ENCODE measurements around the gene ZNF638.
"Not testable (repeated sequence)": the region's sequence is repeated elsewhere in the genome, so short reads cannot be mapped to it uniquely, and the experiment has no call there.

ZNF638 gene

DNA sequence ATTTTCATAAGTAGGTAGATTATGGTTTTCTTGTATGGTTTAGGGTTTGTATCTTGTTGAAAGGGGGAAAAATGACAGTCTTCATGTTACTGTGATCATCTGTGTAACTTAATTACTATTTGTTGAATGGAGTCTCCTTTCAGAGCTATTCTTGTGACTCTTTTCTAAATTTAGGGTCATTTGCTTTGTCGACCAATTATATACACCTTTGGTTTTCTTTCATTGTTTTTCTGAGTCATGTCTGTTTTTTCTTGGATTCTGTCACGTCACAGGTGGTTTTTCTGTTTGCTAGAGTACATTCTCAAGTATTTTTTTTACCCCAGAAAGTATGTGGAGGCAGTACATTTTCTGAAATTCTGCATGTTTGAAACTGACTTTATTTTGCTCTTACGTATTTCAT lies 78.0 kb downstream of the ZNF638 start:
- DNase-seq, result no peak

DNA sequence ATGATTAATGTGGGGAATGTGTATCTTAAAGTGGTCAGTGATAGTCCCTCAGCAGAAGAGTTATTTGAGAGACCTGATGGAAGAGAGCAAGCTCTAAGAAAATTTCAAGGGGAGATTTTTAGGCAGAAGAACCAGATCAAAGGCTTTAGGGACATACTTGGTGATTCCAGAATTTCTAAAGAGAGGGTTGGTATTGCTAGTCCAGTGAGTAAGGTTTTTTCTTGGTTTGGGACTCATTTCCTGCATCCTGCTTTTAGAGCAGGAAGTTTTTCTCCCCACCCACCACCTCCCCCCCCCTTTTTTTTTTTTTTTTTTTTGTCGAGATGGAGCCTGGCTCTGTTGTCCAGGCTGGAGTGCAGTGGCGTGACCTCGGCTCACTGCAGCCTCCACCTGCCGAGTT lies 79.1 kb downstream of the ZNF638 start:
- no peak for DNase-seq

DNA sequence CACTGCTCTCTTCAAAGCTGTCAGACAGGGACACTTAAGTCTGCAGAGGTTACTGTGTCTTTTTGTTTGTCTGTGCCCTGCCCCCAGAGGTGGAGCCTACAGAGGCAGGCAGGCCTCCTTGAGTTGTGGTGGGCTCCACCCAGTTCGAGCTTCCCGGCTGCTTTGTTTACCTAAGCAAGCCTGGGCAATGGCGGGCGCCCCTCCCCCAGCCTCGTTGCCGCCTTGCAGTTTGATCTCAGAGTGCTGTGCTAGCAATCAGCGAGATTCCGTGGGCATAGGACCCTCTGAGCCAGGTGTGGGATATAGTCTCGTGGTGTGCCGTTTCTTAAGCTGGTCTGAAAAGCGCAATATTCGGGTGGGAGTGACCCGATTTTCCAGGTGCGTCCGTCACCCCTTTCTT lies 85.3 kb downstream of the ZNF638 start:
- DNase-seq, result not testable (repeated sequence)

DNA sequence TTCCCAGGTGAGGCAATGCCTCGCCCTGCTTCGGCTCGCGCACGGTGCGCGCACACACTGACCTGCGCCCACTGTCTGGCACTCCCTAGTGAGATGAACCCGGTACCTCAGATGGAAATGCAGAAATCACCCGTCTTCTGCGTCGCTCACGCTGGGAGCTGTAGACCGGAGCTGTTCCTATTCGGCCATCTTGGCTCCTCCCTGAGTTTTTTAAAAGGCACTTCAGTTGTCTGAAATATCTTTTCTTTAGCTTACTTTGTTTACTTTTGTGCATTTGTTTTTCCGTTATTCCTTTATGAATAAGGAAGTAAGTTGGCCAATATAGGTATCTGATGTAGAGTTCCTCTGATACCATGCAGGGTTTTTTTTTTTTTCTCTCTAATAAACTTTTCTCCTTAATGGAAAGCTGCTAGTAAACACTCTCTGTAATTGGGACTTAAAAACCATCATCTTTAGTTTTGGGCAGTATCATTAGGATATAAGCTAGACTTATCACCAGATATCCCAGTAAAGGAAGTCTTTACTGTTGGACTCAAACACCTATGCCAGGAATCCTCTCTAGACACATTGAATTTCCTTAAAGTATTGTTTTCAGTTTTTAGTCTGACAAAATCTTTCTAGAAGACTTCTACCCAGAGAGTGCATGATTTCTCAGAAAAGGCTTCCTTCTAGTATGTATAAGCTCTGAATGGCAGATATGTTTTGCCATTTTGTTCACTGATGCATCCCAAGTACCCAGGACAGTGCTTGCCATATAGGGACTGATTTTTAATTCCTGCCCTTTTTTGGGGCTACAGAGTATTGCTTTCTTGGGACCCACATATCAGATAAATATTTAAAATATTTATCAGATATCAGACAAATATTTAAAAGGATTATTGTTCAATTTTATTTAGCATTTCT lies 86.0 kb downstream of the ZNF638 start:
- no peak for DNase-seq

DNA sequence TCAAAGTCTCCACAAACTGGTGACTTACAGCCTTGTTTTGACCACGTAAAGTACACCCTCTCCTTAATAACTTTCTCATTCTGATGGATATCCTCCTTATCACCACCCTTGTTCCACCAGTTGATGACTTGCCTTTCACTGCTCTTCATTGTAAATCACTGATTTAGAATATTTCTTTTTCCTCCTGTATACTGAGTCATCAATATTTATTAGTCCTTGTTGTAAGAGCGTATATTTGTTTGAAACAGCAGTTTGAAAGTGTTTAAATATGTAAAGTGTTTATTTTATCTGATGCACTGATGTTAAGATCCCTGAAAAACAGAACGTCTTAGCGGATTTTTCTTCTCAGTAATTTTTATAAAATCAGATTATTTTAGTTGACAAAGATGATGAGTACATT lies 87.6 kb downstream of the ZNF638 start:
- no peak for DNase-seq

DNA sequence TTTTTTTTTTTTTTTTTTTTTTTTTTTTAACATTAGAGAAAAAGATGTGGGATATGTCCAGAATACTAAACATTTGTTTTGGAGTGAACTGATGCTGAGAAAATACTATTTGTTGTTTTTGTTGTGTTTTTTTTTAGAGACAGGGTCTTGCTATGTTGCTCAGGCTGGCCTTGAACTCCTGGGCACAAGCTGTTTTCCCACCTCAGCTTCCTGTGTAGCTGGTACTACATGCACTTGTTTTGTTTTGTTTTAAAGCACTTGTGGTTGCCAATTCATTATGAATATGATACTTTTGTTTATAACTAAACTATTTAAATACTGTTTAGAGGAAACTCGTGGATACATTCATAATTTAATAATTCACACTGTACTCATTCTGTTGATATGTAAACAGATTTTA lies 88.4 kb downstream of the ZNF638 start:
- no peak for DNase-seq

DNA sequence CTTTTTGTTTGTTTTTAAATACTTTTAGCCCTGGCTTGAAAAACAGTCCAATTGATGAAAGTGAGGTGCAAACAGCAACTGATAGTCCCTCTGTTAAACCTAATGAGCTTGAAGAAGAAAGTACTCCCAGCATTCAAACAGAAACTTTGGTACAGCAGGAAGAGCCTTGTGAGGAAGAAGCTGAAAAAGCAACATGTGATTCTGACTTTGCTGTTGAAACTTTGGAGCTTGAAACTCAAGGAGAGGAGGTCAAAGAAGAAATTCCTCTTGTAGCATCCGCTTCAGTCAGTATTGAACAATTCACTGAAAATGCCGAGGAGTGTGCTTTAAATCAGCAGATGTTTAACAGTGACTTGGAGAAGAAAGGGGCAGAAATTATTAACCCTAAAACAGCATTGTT lies 91.2 kb downstream of the ZNF638 start:
- DNase-seq, result no peak

DNA sequence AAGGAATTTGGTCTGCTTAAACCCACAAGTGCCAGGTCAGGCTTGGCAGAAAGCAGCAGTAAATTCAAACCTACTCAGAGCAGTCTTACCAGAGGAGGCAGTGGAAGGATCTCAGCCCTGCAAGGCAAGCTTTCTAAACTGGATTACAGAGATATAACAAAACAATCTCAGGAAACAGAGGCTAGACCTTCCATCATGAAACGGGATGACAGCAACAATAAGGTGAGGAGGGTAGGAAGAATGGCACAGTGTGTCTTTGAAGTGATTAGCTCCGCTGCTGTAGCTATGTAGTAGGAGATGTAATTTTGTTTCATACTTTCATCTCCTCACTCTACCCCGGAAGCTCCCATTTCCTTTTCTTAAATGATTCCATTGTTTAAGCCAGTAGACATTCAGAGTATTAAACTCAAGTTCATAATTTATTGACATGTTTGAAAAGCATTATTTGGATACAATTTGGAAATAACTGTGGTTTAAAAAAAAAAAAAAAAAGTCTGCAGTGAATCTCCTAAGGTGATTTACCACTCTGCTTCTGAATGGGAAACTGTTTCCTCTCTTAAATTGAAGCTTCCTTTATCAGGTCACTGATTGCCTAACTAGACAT lies 92.3 kb downstream of the ZNF638 start:
- no peak for DNase-seq

DNA sequence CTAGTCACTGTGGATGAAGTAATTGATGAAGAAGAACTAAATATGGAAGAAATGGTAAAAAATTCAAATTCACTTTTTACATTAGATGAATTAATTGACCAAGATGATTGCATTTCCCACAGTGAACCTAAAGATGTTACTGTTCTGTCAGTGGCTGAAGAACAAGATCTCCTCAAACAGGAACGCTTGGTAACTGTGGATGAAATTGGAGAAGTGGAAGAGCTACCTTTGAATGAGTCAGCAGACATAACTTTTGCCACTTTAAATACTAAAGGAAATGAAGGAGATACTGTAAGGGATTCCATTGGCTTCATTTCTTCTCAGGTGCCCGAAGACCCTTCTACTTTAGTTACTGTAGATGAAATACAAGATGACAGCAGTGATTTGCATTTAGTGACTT lies 95.1 kb downstream of the ZNF638 start:
- DNase-seq, result no peak

DNA sequence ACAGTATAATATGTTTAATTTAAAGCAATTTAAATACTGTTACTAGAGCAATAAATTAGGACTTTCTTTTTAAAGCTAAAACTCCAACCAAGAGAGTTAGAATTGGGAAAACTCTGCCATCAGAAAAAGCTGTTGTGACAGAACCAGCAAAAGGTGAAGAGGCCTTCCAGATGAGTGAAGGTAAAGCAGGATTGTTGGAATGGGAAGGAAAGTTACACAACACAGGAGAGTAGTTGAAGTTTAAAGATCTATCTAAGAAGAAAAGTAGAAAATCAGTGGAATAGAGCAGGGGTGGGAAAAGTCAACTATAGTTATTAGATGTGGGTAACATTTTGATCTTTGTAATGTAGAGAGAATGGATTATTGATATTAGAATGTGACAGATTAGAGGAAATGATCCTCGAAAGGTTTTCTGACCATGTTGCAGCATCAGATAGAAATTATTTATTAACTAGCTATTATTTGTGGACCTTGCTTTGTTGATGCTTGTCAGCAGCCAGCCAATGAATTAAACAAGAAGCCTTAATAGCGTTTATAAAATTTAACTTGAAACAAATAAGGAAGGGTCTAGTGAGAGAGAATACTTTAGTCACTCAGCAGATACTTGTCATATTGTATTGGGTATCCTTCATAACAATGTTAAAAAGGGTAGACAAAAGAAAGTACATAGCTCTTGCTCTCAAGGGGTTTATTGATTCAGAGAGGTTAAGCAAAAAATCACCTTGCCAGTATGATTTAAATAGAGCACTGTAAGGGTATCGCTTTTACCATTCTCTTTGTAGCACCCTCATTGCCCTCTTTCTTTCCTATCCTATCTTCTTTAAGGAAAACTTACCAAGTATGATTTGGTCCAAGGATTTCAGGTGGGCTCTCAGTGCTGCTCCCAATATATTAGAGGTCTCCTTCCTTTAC lies 97.1 kb downstream of the ZNF638 start:
- DNase-seq, result no peak

DNA sequence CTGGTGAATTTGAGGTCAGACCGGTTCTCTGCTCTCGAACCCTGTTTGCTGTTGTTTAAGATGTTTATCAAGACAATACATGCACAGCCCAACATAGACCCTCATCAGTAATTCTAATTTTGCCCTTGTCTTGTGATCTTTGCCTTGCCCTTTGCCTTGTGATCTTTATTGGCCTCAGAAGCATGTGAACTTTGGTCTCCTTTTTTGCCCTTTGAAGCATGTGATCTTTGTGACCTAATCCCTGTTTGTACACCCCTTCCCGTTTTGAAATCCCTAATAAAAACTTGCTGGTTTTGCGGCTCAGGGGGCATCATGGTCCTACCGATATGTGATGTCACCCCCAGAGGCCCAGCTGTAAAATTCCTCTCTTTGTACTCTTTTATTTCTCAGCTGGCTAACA lies 113.6 kb downstream of the ZNF638 start:
- not testable (repeated sequence) for DNase-seq

DNA sequence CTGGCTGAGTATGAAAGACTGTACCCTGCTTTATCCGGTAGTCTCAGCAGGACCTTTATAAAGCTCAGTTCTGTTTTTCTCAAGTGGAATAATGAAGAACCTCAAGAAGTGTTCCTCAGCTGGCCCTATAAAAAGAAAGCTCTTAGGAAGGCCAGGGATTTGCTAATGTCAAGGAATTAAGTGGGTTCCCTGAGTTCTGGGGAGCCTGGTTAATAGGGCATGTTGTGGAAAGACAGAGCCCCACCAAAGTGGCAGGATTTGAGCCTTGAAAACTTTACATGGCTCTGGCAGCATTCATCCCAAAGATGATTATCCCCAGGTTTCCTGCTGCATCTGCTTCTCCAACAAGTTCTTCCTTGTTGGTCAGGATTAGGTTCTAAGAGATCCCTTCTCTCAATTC lies 114.9 kb downstream of the ZNF638 start:
- DNase-seq, result no peak

DNA sequence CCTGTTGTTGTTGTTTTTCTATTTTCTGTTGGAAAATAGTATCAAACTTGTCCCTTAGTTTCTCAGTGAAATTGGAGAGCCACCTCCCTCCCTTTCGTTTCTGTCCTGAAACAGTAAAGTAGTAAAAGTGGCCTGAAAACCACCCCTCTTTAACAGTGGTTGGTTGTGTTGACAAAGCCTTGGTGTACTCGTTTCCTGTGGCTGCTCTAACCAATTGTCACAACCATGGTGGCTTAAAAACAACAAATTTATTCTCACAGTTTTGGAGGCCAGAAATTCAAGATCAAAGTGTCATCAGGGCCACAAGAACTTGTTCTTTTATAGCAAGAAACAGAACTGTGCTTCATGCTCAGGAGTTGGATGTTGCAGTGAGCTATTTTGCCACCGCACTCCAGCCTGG lies 117.8 kb downstream of the ZNF638 start:
- no peak for DNase-seq

DNA sequence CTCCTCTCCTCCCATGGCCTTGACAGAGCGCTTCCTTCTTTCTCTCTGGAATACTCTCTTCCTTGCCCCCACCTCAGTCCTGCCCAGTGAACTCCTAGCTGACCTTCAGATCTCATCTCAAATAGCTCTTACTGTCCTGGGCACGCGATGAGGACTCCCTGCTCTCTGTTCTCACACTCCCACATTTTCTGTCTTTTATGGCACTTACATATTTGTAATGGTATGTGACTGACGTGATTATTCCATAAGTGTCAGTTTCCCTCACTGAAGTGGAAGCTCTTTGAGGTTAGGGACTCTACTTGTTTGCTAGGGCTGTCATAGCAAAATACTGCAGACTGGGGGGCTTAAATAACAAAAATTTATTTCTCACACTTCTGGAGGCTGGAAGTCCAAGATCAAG lies 120.1 kb downstream of the ZNF638 start:
- no peak for DNase-seq

DNA sequence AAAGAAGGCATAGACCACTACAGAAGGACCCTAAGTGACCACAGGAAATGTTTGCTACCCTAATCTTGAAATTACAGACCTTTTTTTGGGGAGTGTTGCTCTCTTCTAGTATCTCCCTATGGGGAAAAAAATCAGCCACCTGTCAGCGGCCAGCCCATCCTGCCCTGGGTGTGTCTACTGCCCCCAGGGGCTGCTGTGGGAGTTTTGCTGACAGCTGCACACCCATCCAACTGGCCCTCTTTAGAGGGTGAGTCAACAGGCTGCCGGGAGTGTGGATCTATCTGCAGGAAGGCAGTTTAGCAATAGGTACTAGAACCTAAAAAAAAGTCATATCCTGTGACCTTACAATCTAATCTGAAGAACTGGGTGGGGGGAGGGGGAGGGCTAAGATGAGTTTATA lies 121.0 kb downstream of the ZNF638 start:
- no peak for DNase-seq

DNA sequence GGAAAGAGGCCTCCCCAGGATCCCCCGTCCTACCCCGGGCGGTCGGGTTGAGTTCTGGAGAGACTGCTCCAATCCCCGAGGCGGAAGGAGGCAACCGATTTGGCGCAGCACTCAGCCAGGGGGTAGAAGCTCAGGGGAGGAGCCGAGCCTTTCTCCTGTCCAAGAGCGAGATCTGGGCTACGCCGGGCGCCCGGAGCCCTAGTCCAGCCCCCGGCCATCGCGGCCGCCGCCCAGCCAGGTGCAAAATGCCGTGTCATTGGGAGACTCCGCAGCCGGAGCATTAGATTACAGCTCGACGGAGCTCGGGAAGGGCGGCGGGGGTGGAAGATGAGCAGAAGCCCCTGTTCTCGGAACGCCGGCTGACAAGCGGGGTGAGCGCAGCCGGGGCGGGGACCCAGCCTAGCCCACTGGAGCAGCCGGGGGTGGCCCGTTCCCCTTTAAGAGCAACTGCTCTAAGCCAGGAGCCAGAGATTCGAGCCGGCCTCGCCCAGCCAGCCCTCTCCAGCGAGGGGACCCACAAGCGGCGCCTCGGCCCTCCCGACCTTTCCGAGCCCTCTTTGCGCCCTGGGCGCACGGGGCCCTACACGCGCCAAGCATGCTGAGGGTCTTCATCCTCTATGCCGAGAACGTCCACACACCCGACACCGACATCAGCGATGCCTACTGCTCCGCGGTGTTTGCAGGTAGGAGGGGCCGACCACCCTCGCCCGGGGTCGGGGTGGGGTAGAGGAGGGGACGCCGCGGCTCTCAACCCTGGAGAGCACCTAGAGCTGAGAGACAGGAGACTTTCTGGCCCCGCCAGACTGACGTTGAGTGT lies 122.0 kb downstream of the ZNF638 start, which contains the start of gene DYSF:
DYSF (plus strand) TSS at position 158 of the 817 bp plus-strand sequence.
- DNase-seq, result no peak

DNA sequence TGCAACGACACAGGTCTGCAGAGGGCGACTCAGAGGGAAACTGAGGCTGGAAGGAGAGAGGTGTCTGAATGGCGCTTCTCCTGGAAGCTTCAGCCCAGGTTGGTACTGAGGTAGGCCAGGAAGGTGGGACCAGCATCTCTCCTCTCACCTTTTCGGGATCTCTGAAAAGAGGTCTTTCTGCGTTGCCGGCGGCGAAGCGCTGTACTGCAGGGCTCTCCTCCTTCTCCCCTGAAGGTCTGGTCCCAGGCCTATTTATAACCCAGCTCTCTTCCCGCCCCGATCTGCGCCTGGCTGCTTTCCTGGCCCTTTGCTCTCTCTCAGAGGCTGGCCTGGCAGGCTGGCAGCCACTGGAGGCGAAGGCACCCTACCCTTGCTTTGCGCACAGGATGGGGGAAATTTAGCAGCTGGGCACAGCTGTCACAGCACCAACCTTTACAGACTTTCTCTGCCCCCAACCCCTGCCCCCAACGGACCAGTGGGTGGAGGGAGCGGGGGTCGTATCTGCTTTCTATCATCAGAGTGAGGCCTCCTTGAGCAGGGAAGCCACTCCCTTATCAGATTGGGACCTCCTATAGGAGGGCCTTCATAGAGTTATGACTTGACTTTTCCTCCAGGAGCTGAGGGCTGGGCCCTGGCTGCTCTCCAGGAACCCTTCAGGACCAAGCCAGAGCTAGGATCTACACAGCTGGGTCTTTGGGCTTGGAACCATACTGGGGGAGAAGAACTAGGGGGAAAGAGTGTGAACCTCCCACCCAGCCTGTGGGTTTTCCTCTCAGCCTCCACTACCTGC lies 122.8 kb downstream of the ZNF638 start:
- DNase-seq, result no peak

DNA sequence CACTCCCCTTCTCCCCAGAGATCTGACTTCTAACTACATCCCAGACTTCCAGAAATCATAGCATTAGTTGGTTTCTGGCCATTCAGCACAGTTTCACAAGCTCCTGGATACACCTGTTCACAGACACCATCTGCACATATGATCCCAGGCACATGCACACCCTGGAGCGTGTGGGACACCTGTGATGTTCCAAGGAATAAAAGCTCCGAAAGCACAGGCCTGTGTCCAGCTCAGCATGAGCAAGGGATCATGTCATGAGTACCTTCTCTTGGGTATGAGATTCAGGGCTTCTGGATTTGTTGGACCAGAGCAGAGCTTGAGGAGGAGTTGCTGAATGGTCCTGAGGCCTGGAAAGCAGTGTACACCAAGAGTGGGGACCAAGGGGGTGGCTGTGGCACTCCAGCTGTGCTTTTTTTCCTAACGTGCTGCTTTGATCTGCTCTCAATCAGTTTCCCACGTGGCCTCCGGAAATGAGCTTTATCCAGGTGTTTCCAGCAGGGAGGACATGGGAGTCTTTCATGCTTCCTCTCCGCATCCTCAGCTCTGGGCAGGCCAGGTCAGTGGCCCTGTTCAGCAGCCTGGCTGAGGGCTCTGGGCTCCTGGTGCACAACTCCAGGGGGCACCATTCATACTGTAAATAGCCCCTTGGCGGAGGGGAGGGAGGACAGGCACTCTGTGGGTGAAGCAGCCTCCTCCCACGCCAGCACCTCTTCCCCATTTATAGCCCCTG lies 123.6 kb downstream of the ZNF638 start:
- no peak for DNase-seq

DNA sequence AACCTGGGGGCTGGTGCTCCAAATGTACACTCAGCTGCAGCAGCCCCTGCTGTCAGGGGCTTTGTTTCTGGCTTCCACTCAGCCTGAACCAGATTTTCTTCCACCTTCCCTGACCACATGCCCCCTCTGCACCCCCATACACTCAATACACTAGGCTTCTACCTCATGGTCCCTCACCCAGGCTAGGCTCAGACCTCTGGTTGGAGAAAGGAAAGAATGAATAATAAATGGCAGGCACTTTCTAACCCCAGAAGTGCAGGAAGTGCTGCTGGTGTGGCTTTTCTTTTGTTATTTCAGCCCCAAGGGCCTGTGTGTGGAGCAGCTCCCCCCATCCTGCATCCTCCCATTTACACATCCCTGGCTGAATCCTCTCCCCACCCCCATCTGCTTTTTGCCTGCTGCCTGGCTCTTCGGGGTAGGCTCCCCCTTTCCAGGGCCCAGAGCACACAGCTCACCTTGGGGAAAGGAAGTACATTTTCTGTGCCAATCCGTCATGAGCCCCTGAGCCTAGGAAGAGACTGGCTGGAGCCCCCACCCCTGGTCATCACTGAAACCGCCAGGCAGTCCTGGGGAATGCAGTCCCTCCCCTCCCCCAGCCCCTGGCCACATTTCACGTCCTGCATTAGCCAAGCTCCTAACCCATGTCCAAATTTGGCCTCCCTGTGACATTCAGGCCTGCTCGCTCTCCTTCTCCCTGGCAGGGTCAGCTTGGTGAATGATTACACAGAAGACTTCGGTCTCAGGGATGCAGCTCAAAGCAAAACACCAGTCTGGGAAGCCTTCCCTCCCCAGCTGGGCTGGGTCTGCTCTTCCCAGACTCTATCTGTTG lies 124.4 kb downstream of the ZNF638 start:
- no peak for DNase-seq

DNA sequence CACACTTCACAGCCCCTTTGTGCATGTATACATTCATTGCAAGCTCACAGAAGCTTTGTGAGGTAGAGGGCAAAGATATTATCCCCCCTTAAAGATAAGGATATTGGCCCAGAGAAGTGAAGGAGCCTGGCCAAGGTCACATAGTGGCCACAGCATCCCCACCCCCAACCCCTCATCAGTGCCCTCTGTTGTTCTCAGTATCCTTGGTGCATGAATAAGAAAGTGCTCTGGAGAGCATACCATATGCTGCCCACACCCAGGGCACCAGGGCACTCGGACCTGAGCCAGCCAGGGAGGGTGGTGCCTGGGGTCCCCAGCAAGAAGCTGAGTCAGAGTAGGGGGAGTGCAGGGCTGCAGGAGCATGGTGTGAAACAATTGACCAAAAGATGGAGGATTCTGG lies 125.0 kb downstream of the ZNF638 start:
- DNase-seq, result no peak
